Activated CD4-positive, alpha-beta T cell treated with anti-CD3 and anti-CD28 coated beads for 24 hours (primary cell): ENCODE data around the gene RPL22.

Experiments used
- DNase-seq, 2 donors: peaks; one replicate each; pipeline ENCODE4 v3.0.0-alpha.2; 2020; ENCODE audit warnings: low read depth in 2 of 2

The RPL22 gene

DNA sequence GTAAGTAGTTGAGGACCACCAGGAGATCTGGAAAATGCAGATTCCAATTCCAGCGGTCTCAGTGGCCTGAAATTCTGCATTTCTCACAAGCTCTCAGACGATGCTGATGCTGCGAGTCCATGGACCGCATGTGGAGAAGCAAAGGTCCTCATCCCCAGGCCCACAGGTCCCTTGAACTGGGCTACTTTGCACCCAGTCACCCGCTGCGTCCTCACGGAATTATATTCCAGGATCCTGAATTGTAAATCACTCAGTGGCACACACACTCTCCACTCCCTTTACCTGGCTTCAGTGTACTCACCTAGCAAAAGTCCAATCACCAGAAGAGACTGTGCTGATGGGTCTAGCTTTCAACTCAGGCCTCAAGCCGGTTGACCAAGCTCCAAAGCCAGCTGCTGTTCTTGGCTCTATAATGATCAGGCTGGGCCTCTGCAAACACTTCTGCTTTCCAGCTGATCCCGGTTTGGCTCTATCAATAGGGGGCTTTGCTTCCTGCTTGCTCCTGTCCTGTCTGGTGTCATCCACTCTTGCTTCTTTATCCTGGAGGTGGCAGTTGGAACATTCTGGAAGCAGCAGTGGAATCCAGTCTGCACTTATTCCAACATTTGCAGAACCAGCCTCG lies 904 bp upstream of the RPL22 start:
- no peak for DNase-seq

DNA sequence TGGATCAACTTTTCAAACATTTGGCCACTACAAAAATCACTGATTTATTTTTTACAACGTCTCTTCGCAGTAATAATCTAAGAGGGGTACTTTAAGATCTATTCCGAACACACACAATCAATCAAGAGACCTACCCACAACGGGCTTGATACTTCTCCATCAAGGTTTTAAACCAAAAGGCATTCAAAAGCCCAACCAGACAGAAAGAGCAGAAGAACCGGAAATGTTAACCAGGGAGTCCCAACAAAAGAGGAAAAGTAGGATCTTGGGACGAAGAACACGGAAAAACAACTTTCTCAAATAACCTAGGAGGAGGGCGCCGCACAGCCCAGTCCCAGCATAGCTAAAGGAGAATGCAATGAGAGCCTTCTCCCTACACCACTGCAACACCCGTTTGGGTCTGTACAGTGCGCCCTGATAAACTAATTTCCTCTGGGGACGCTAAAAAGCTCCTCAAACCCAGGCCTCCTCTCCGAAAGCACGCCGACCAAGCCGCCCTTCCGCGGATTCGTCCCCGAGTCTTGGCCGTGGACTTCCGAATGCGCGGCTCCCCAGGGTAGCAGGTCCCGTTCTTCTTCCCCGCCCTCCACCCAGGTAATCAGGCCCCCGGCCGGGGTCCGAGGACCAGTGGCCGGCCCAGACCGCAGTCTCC lies 623 bp downstream of the RPL22 start:
- no peak for DNase-seq

DNA sequence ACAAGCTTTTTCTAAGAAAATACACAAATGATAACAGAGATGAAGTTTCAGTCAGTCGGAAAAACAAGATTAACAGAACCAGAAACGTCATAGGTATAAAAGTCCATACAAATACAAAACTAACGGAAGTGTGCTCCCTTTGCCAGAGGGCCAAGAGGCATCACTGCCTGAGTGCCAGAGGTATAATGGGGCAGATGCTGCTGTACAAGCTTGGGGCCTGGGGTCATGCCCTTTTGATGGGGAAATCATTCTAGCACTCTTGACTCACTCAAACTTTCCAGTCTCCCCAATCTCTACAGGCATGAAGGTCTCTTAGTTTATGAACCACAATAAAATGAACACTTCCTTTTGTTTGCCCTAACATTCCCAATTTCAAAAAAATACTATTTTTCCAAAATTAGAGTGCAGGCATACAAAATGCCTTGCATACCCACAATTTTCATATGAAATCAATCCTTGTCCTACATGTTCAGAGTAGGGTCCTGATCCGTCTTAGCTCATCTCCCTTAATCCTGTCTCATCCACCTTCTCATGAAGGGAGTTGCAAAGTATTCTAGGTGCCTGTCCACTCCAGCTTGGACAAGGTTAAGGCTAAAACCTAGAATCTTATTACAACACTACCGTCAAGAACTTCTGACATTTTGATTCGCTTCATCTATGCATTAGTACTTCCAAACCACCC lies 1.5 kb downstream of the RPL22 start:
- DNase-seq, result no peak

DNA sequence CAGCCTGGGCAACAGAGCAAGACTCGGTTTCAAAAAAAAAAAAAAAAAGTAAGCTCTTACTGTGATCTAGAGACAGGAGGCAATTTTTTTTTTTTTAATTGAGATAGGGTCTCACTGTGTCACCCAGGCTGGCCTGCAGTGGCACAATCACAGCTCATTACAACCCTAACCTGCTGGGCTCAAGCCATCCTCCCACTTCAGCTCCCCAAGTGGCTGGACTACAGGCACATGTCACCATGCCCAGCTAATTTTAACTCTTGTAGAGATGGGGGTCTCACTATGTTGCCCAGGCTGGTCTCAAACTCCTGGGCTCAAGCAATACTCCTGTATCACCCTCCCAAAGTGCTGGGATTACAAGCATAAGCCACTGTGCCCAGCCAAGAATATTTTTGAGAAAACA lies 7.4 kb downstream of the RPL22 start:
- DNase-seq, result no peak

DNA sequence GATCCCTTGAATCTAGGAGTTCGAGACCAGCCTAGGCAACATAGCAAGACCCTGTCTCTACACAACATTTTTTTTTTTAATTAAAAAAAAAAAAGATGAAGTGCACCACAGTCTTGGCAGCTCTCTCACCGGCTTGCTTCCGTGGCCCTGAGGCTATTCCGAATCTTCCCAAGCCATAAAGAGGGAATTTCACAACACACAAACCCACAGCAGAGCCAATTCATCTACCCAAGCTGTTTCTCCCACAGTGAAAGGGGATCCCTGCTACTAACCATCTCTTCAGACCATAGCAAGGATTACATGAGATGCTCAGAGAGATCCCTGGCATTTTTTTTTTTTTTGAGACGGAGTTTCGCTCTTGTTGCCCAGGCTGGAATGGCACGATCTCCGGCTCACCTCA lies 10.9 kb downstream of the RPL22 start:
- DNase-seq, result no peak

DNA sequence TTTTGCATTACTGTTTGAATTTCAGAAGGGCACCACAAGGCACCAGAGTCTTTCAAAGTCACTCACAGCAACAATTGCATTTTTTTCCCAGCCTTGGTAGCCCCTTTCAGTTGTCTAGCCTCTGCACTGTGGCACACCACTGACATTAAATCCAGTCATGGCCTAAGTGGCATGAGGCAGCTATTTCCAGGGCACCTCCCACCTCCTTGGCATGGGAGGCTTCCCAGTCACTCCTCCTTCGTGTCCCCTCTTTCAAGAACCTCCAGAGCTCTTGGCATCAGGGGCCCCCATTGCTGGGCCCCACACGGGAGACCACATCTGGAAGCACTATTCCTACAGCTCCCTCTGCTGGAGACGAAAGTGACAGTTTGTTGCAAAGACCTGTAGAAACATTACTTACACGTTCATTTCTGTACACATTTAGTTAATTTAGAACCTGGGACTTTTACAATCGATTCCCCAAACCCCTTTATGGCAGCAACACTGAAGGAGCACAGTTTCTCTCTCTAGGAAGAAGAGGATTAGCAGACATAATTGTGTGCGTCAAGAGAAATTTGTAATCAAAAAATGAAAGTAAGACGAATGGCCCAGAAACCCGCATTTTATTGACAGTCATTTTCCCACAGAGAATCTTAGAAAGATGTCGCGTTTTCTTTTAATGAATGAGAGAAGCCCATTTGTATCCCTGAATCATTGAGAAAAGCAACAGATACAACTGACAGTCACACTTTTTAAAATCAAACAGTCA lies 13.6 kb downstream of the RPL22 start:
- no peak for DNase-seq

DNA sequence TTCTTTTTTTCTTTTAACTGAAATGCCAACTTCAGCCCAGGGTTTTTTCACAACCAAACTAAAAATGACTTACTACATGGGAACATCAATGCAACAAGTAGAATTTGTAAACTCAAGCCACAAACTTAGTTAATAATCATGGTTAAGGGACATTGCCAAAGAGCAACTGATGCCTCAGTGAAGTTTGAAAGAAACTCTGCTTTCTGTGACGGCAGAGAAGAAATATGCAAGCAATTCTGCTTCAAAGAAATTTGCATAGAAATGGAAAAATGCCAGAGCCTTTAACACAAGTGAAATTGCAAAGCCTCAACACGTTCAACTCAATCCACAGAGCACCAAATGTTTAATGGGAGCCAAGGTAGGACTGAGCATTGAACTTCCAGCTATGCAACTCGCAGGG lies 14.2 kb downstream of the RPL22 start:
- no peak for DNase-seq

DNA sequence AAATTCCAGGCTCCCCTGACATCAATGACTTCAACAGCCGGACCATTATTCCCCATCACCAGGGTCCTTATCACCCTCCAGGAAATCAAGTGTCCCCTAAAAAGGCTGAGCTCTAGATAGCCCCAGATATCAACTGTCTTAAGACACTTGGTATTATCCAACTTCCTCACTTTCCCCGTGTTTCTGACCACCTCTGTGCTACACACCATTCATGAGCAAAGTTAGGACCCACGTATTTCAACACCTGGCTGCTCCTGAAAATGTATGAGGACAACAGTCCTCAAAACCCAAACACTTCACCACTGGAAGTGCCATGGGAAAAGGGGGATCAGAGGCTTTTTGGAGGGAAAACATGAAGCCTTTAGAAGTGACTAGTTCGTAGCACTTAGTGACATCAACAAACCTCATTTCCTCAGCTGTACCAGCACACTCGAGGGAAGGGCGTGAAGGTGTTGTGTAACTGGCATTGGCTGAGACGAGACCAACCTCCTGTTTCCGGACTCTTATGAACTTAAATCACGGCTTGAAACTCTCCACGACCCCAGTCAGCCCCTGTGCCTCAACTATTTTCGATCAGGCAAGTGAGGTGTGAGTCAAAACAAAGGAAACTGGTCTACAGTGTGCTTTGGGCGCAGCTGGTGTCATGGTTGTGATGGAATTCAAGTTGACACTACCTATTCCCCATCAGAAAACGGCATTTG lies 15.2 kb downstream of the RPL22 start:
- no peak for DNase-seq

DNA sequence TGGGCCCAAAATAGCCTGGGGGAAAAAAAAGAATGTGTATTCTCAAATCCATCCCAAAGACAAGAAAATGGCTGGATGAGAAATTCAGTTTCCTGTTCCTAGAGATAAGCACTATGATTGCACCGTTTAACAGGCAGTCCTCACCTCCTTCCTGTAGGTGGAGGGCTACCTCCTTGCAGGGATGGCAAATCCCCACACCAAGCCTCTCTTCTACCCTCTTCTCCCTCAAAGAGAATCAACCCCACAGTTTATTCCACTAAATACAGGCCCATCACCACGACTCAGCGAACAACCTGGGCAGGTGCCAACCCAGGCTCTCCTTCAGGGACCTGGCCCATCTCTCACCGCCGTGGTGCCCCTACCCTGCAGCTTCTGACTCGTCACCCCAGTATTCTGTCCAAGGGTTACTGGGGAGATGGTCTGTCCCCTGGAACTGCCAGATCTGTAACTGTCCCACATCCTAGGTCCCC lies 15.8 kb downstream of the RPL22 start:
- DNase-seq, result no peak

DNA sequence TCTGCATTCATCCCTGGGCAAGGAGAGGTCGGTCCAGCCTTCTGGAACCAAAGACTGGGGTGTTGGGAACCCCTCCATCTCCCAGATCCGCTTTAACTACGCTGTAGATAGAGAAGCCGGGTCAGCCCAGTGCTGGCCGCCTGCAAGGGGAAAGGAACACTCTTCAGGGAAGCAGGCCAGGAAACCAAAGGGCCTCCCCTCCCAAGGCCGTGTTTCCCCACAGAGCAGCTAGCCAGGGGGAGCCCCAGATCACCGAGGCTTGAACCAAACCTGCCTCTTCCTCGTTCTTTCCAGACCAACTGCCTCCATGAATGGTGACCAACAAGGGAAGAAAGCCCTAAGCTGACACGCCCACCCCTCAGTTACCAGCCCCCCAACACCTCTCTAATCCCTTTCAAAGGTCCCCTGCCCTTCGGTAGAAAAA lies 18.0 kb downstream of the RPL22 start:
- DNase-seq, result no peak

DNA sequence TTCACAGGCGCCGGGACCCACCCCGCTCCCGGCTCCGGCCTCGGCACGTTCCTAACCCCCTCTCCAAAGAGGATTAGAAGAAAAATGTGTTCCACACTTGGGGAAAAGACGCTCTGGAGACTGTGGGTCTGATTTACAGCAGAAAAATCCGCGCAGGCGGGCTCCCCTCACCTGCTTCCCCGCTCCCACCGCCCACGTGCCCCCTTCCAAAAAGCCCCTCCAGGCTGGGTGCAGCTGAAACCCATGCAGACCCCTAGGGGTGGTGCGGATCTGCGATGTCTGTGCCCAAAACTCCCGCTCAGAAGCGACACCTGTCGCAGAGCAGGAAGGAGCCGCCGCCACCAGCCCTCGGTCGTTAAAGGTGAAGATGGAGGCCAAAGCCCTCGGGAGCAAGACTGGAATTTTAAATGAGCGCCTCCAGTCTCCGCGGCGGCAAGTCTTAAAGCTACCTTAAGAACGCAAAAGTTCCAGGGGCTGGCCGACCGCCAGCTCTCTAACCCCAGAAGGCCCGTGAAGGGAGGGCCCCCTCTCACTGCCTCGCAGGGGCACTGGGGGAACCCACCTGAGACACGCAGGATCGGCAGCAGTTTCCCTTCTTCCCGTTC lies 18.6 kb downstream of the RPL22 start:
- DNase-seq, result no peak

DNA sequence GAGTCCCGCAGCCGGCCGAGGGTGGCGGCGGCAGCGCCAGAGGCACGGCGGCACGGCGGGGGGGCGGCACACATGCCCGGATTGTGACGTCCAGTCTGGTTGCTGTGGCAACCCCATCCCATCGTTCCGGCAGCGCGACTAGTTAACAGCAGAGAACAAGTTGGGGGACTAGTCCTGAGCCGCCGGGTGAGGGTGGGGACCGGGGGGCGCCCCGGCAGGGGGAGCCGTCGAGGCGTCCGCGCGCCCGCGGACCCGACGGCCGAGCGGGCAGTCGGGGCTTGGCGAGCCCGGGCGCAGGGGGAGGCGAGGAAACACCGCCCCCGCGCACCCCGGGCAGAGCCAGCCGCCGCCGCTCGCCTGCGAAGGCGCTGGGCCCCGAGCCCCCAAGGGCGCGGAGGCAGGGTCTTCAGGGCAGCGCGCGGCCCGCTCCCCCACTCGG lies 19.1 kb downstream of the RPL22 start, which contains the start of gene CHD5:
Gene CHD5 (minus strand): TSS at position 54 of the 439 bp plus-strand sequence. CDS start 298 bp downstream, outside the sequence.
- no peak for DNase-seq

DNA sequence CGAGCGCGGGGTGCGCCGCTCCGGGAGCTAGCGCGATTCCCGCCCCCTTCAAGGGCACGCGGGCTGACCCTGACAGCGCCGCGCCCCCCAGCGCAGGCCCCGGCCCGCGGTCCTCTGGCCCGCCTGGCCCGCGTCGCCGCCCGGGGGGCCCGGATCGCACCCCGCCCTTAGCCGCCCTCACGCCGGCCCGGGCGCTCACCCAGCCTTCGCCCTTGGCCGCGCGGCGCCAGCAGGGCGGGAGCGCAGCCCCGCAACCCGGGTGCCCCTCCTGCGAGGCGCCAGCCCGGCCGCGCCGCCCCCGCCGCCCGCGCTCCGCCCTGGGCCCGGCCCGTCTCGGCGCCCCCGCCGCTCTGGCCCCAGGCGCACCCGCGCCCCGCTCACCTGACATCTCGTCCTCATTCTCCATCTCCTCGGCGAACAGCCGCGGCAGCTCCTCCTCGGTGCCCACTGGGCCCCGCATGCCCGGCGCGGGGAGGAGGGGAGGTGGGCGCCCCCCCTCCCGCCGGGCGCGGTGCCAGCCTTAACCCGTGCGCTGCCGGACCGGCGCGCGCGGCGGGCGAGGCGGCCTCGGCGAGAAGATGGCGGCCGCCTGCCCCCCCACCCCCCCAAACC lies 19.7 kb downstream of the RPL22 start:
- DNase-seq, result no peak

DNA sequence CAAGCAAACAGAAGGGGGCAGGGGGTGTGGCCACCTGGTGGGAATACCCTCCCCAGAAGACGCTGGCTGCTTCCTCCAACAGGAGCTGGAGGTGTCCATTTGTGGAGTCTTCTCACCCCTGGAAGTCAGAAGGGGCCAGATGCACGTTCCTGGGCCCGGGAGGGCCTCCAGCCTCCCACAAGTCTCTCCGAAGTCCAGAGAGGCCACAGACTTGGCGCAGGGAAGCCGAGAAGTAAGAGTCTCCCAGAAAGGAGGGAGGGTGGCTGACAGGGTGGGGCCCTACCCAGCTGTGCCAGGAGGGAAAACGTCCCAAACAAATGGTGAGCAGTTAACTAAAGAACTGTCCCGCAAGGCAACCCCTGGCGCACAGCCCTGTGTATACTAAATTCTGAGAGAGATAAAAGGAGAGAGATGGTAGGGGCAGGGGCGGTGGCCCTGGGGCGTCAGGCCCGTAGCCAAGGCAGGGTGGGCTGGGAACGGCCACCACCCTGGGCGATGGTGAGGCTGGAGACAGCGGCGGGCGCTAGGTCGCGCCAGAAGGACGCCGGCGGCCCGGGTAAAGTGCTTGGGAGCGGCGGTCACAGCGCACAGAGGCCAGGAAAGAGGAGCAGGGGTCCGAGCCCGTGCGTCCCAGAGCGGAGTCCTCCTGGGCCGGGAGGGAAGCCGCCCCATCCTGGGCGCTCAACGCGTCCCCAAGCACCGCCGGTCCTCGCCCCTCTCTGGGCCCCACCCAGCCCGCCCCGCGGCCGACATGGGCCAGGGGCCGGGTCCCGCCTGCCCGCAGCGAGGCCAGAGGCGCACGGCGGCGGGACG lies 20.4 kb downstream of the RPL22 start:
- DNase-seq, result no peak

DNA sequence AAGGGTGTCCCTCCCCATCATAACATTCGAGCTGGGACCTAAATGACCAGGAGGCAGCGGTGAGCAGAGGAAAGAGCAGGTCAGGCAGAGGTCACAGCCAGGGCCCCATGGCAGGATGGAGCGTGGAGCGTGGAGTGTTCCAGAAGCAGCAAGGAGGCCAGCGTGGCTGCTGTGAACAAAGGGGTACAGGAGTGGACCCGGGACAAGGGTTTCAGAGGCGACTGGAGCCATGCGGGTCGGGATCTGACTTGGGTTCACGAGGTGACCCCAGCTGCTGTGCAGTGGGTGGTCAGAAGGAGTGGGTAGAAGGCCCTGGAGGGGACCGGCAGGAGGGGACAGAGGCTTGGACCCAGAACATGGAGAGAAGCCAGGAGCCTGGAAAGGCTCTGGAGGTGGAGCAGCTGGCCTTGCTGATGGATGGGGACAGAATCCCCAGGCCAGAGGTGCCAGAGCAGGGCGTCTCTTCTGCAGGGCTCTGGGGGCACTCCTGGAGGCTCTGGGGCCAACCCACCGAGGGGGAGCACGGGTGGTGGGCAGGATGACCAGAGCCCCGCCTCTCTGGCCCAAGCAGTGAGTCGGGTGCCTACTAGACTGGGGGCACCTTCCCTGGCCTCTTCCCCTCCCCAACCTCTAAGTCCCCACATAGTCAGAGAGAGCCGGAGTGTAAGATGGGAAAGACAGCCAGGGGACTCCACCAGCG lies 21.6 kb downstream of the RPL22 start:
- DNase-seq, result no peak

DNA sequence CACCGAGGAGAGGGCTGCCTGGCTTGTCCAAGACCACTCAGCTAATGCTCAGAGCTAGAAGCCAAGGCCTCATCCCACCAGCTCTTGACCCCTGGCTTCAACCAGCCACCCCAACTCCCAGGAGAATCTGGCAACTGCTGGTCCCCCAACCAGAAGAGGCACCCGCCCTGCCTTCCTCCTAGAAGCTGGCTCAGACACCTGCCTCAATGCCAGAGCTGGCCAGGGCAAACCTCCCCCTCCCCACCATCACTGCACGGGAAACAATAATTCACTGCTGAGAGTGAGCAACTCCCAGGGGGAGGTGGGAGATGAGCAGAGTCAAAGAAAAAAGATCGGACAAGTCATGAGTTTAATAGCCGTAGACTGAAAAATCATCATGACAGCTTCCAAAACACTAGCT lies 22.6 kb downstream of the RPL22 start:
- DNase-seq, result no peak

DNA sequence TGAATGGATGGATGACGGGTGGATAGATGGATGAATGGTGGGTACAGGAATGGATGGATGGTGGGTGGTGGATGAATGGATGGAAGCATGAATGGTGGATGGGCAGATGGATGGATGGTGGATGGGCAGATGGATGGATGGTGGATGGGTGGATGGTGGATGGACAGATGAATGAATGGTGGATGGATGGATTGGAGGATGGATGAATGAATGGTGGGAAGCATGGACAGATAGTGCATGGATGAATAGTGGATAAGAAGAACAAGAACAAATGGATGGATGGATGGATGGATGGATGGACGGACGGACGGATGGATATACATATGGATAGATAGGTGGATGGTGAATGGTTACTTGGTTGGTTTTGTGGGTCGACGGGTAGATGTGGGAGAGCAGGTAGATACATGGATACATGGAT lies 24.0 kb downstream of the RPL22 start:
- no peak for DNase-seq

DNA sequence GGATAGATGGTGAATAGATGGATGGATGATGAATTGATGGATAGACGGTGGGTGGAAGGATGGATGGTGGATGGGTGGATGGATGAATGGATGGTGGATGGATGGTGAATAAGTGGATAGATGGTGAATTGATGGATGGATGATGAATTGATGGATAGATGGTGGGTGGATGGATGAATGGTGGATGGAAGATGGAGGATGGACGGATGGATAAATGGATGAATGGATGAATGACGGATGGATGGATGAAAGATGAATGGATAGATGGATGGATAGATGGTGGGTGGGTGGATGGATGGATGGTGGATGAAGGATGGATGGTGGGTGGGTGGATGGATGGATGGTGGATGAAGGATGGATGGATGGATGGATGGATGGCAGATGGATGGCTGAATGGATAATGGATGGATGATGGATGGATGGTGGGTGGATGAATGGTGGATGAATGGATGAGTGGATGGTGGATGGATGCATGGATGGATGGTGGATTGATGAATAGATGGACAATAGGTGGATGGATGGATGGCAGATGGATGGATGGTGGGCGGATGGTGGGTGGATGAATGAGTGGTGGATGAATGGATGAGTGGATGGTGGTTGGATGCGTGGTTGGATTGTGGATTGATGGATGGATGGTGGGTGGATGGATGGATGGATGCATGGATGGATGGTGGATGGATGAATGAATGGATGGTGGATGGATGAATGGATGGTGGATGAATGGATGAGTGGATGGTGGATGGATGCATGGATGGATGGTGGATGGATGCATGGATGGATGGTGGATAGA lies 24.6 kb downstream of the RPL22 start:
- no peak for DNase-seq
